Neural progenitor cell (in vitro differentiated cells): ENCODE results near the gene BBS7. TPM values are rescaled to one million over a fixed set of nuclear protein-coding genes. Genes with fewer than 3 reads are reported as not detected.

Experiments
- DNase-seq: peaks from one replicate; pipeline ENCODE4 v3.0.0-alpha.2; 2016; ENCODE audit warnings: low spot score
- H2AFZ ChIP-seq: fragments of 200-600 bp; sonication (generic); replicated peaks from 2 replicates; pipeline ENCODE4 v1.6.1; 2016; ENCODE audit warnings: antibody characterized with exemption
- H3F3A ChIP-seq: fragments of 200-600 bp; sonication (generic); 2 replicates; pipeline ENCODE4 v1.6.1; 2016; ENCODE audit warnings: antibody characterized with exemption, low read depth
- H3K27ac ChIP-seq: fragments of 200-600 bp; sonication (generic); 2 replicates; pipeline ENCODE4 v1.5.1; 2016; ENCODE audit warnings: mild to moderate bottlenecking
- H3K27me3 ChIP-seq: fragments of 200-600 bp; sonication (generic); 2 replicates; pipeline ENCODE4 v1.6.1; 2016; ENCODE audit warnings: mild to moderate bottlenecking, moderate library complexity
- H3K36me3 ChIP-seq: fragments of 200-600 bp; sonication (generic); 2 replicates; pipeline ENCODE4 v1.5.1; 2016
- H3K4me1 ChIP-seq: fragments of 200-600 bp; sonication (generic); 2 replicates; pipeline ENCODE4 v1.6.1; 2016; ENCODE audit warnings: mixed run types
- H3K4me2 ChIP-seq: fragments of 200-600 bp; sonication (generic); 2 replicates; pipeline ENCODE4 v1.6.1; 2016
- H3K4me3 ChIP-seq: fragments of 200-600 bp; sonication (generic); 2 replicates; pipeline ENCODE4 v1.5.1; 2016
- H3K79me2 ChIP-seq: fragments of 200-600 bp; sonication (generic); 2 replicates; pipeline ENCODE4 v1.6.1; 2016; ENCODE audit warnings: low read depth
- H3K9ac ChIP-seq: fragments of 200-600 bp; sonication (generic); 2 replicates; pipeline ENCODE4 v1.6.1; 2016
- H3K9me3 ChIP-seq: fragments of 200-600 bp; sonication (generic); 2 replicates; pipeline ENCODE4 v1.5.1; 2016; ENCODE audit warnings: low read depth
- H4K20me1 ChIP-seq: fragments of 200-600 bp; sonication (generic); 2 replicates; pipeline ENCODE4 v1.6.1; 2016; ENCODE audit warnings: low read depth
- H3K27ac Mint-ChIP-seq: 3 replicates; pipeline ENCODE4 v1.8.0; 2021; ENCODE audit warnings: mixed read lengths
- H3K27me3 Mint-ChIP-seq: 2 replicates; pipeline ENCODE4 v1.8.0; 2022; ENCODE audit warnings: low read depth, mild to moderate bottlenecking, inconsistent platforms, moderate library complexity, mixed read lengths; ENCODE audit not compliant: insufficient read depth
- H3K36me3 Mint-ChIP-seq: 3 replicates; pipeline ENCODE4 v1.8.0; 2021; ENCODE audit warnings: mixed read lengths
- H3K4me1 Mint-ChIP-seq: 3 replicates; pipeline ENCODE4 v1.8.0; 2021; ENCODE audit warnings: mixed read lengths
- H3K4me3 Mint-ChIP-seq: 3 replicates; pipeline ENCODE4 v1.8.0; 2021; ENCODE audit warnings: mild to moderate bottlenecking, moderate library complexity, mixed read lengths
- H3K9me3 Mint-ChIP-seq: 3 replicates; pipeline ENCODE4 v1.8.0; 2020; ENCODE audit warnings: mixed read lengths
- EZH2 ChIP-seq: fragments of 200-600 bp; sonication (generic); IDR thresholded peaks from 2 replicates; pipeline ENCODE4 v1.6.1; 2017; ENCODE audit warnings: antibody characterized with exemption, mild to moderate bottlenecking, moderate library complexity
- EZH2phosphoT487 ChIP-seq: fragments of 200-600 bp; sonication (generic); IDR thresholded peaks from 2 replicates; pipeline ENCODE4 v1.6.1; 2017; ENCODE audit warnings: antibody characterized with exemption
- total RNA-seq: library from RNA; depleted of rRNA; stranded (reverse); fragments of >200 nt; gene quantifications from 2 replicates; pipeline ENCODE4 v1.2.3, GENCODE V29; 2015; ENCODE audit warnings: low replicate concordance
- TF ChIP-seq, protein P1 (sequence below): fragments of 200-600 bp; sonication (generic); IDR thresholded peaks from 2 replicates; pipeline ENCODE4 v1.5.1; 2017; ENCODE audit warnings: antibody characterized with exemption, mild to moderate bottlenecking

The BBS7 gene
- total RNA-seq, 1 donor from 2014 or later: 39.7 TPM

DNA sequence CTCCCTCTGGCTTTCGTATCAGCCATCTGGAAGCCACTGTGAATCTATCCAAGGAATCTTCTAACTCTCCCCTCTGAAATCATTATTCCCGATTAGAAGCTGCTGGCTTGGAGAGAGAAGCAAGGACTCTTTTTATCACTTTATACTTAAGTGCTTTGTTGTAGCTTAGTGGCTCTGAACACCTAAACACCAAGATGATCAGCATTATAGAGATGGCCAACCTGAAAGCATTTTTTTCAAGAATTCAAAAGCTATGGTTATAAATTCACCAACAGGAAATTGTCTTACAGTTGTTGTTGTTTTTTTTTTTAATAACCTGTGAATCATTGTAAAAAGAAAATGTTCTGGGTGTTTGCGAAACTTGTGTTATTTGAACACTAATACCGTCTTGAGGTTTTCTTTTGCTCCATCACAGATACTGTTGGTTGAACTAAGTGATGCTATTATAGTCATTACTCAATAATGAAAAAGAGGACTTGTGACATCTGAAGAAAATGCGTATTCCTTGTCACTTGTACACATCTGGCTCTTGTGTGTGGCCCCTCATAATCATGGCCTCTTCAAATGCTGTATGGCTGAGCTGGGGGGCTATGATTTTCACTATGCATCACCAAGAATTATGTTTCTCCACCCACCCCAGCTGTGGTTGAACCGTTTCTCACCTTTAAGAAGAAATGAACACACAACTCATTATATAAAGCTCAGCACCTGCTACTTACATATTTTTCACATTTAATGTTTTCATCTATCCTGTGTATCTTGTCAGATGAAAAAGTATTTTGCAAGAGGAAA, 93.5 kb downstream of the BBS7 start:
- no peak overlapping the region for H3K27ac Mint-ChIP-seq
- H2AFZ ChIP-seq: no peak overlapping the region
- no peaks in the 10 kb centered on the region for H3K27me3 Mint-ChIP-seq
- H3F3A ChIP-seq: no peaks in the 10 kb centered on the region
- H3K4me1 Mint-ChIP-seq: peaks cover 18% of the 10 kb centered on the region
- H3K79me2 ChIP-seq: no peaks in the 10 kb centered on the region
- no peaks in the 10 kb centered on the region for H3K9me3 Mint-ChIP-seq
- H4K20me1 ChIP-seq: no peaks in the 10 kb centered on the region
- H3K9ac ChIP-seq: no peak overlapping the region
- H3K4me3 Mint-ChIP-seq: no peak overlapping the region
- peaks cover 5% of the 10 kb centered on the region for H3K4me1 ChIP-seq
- no peak for TF ChIP-seq EZH2phosphoT487
- no peak for TF ChIP-seq EZH2
- TF ChIP-seq, protein P1, sequence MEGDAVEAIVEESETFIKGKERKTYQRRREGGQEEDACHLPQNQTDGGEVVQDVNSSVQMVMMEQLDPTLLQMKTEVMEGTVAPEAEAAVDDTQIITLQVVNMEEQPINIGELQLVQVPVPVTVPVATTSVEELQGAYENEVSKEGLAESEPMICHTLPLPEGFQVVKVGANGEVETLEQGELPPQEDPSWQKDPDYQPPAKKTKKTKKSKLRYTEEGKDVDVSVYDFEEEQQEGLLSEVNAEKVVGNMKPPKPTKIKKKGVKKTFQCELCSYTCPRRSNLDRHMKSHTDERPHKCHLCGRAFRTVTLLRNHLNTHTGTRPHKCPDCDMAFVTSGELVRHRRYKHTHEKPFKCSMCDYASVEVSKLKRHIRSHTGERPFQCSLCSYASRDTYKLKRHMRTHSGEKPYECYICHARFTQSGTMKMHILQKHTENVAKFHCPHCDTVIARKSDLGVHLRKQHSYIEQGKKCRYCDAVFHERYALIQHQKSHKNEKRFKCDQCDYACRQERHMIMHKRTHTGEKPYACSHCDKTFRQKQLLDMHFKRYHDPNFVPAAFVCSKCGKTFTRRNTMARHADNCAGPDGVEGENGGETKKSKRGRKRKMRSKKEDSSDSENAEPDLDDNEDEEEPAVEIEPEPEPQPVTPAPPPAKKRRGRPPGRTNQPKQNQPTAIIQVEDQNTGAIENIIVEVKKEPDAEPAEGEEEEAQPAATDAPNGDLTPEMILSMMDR: no peak
- no peaks in the 10 kb centered on the region for H3K36me3 ChIP-seq
- H3K36me3 Mint-ChIP-seq: no peaks in the 10 kb centered on the region
- H3K4me2 ChIP-seq: no peak overlapping the region
- no peaks in the 10 kb centered on the region for H3K27me3 ChIP-seq
- no peak overlapping the region for H3K27ac ChIP-seq
- no peak for DNase-seq
- H3K4me3 ChIP-seq: no peak overlapping the region
- H3K9me3 ChIP-seq: no peaks in the 10 kb centered on the region

Other genes with a start within 250 kb of the BBS7 start
- 153 and 216 TPM in 2 replicates for gene ANXA5, start 173.5 kb downstream of the BBS7 start, total RNA-seq
- gene SMIM43, start 105.3 kb downstream of the BBS7 start, total RNA-seq: 0.06 TPM in 1 of 2 replicates, not detected in the other
- gene EXOSC9, start 69.2 kb downstream of the BBS7 start, total RNA-seq: 74.3 and 115 TPM in 2 replicates
- gene CCNA2, start 46.6 kb downstream of the BBS7 start, total RNA-seq: 197 and 254 TPM in 2 replicates
- 0.17 TPM in 1 of 2 replicates, not detected in the other for gene TRPC3, start 81.6 kb upstream of the BBS7 start, total RNA-seq